Stimulated activated CD4-positive, alpha-beta T cell treated with anti-CD3 and anti-CD28 coated beads, Interleukin-12 subunit alpha, Interleukin-12 subunit beta, amount 100 ng/mL, for 4 hours (primary cell): ENCODE data around the gene WDR20.
"Not testable (repeated sequence)": the region's sequence is repeated elsewhere in the genome, so short reads cannot be mapped to it uniquely, and the experiment has no call there.

Experiments
- DNase-seq: peaks from one replicate; pipeline ENCODE4 v3.0.0-alpha.2; 2020

WDR20 gene, protein sequence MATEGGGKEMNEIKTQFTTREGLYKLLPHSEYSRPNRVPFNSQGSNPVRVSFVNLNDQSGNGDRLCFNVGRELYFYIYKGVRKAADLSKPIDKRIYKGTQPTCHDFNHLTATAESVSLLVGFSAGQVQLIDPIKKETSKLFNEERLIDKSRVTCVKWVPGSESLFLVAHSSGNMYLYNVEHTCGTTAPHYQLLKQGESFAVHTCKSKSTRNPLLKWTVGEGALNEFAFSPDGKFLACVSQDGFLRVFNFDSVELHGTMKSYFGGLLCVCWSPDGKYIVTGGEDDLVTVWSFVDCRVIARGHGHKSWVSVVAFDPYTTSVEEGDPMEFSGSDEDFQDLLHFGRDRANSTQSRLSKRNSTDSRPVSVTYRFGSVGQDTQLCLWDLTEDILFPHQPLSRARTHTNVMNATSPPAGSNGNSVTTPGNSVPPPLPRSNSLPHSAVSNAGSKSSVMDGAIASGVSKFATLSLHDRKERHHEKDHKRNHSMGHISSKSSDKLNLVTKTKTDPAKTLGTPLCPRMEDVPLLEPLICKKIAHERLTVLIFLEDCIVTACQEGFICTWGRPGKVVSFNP

GRCh38 chr14:102139286-102140026, at the start of gene WDR20:
WDR20 (plus strand) TSS chr14:102139897; CDS start chr14:102139924, 27 bp downstream.
- peak; percentile 99 for DNase-seq

- DNase-seq = no peak
Observed at GRCh38 chr14:102090713-102091112, 49.0 kb upstream of the WDR20 start.

- DNase-seq = no peak
Observed at GRCh38 chr14:102092806-102093205, 46.9 kb upstream of the WDR20 start.

GRCh38 chr14:102094101-102094500, 45.6 kb upstream of the WDR20 start:
- DNase-seq = no peak

GRCh38 chr14:102095231-102095870, 44.3 kb upstream of the WDR20 start:
- DNase-seq = no peak

GRCh38 chr14:102095871-102096568, 43.7 kb upstream of the WDR20 start:
- no peak for DNase-seq

DNA sequence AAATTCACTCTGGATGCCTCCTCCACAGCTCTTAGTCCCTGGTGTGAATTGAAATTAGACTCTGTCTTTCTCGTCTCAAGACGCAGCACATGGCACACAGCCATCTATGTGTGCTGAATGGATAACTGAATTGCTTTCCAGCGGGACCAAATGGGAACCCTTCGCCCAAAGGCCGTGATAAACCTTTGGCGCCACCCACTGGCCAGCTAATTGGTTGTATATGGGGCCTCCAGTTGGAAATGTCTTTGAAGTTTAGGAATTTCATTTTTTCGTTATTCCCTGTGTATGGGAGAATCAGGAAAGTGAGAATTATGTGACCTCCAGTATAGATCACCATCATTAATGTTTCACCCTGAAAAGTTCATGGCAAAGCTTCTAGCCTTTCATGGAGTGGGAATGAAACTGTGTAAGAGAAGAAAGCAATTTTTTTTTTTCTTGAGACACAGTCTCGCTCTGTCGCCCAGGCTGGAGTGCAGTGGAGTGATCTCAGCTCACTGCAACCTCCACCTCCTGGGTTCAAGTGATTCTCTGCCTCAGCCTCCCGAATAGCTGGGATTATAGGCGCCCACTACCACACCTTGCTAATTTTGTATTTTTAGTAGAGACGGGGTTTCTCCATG, 43.0 kb upstream of the WDR20 start:
- peak; percentile 72 for DNase-seq

GRCh38 chr14:102097441-102098135, 42.1 kb upstream of the WDR20 start:
- DNase-seq = no peak

- no peak for DNase-seq
Observed at GRCh38 chr14:102103062-102103695, 36.5 kb upstream of the WDR20 start.

- DNase-seq = no peak
Observed at GRCh38 chr14:102105369-102105768, 34.3 kb upstream of the WDR20 start.

DNA sequence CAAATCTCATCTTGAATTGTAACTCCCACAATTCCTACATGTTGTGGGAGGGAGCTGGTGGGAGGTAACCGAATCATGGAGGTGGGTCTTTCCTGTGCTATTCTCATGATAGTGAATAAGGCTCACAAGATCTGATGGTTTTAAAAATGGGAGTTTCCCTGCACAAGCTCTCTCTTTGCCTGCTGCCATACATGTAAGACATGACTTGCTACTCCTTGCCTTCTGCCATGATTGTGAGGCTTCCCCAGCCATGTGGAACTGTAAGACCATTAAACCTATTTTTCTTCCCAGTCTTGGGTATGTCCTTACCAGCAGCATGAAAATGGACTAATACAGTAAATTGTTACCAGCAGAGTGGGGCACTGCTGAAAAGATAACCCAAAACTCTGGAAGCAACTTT, 30.4 kb upstream of the WDR20 start:
- DNase-seq = not testable (repeated sequence)

DNA sequence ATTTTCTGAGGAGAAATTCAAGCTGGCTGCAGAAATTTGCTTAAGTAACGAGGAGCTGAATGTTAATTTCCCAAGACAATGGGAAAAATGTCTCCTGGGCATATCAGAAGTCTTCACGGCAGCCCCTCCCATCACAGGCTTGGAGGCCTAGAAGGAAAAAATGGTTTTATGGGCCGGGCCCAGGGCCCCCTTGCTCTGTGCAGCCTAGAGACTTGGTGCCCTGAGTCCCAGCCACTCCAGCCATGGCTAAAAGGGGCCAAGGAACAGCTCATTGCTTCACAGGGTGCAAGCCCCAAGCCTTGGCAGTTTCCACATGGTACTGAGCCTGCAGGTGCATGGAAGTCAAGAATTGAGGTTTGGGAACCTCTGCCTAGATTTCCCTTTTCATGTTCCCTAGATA, 28.6 kb upstream of the WDR20 start:
- no peak for DNase-seq

DNA sequence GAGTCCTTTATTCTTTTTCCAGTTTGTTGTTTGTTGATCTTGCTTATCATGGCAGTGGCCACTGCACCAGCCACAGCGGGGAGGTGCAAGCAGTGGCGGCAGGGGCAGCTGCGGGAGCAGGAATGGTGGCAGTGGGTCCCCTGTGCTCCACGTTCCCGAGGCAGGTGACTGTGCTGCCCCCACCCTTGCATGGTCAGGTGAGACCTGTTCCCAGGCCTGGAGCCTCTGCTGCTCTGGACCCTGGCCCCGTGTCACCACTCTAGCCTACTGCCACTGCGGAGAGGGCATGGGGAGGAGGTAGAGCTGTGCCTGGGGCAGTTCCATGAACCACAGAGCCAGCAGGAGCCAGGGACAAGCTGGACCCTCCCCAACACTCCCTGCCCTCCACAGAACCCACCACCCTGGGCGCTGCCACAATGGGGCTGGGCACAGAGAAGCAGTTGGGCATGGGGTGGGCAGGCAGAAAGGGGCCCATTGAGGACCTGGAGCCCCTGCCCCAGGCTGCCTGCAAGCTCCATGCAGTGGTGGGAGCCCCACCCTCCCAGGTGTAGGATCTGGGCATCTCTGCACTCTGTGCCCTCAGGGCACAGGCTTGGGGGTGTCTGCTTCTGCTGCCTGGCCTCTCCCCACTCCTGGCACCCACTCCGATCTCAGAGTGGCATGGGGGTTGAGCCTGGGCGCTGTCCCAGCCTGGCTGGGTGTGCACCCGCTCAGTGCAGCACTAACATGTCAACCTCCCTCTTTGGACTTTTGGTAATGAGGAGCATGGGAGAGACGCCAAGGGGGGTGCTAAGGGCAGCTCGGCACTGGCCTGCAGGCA, 23.1 kb upstream of the WDR20 start:
- no peak for DNase-seq

- DNase-seq = no peak
Observed at GRCh38 chr14:102117852-102118251, 21.8 kb upstream of the WDR20 start.

- no peak for DNase-seq
Observed at GRCh38 chr14:102120888-102121287, 18.8 kb upstream of the WDR20 start.

DNA sequence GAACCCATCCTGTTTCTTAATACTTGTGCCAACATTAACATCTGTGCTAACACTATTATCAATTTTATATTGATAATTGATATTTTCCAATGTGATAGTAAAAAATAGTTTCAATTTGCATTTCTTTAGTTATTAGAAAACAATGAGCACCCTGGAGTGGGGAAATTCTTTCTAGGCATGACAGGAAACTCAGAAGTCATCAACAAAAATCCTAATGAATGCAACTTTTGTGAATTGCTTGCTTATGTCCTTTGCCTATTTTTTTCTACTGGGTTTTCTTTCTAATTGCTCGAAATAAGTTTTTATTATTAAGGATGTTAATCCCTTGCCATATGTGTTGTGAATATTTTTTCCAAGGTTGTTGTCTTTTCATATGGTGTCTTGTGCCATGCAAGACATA, 18.1 kb upstream of the WDR20 start:
- DNase-seq = no peak

DNA sequence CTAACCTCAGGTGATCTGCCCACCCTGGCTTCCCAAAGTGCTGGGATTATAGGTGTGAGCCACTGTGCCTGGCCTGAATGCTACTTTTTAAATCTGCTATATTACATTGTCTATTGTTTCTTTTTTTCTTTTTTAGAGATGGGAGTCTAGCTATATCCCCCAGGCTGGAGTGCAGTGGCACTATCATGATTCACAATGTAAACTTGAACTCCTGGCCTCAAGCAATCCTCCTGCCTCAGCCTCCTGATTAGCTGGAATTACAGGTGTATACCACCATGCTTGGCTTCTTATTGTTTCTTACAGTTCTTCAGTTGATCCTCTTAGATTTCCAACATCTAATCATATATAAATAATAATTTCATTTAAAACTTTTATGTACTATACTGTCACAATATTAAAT, 15.3 kb upstream of the WDR20 start:
- DNase-seq = no peak

- DNase-seq = no peak
Observed at GRCh38 chr14:102125546-102125945, 14.2 kb upstream of the WDR20 start.

- no peak for DNase-seq
Observed at GRCh38 chr14:102126807-102127455, 12.8 kb upstream of the WDR20 start.

DNA sequence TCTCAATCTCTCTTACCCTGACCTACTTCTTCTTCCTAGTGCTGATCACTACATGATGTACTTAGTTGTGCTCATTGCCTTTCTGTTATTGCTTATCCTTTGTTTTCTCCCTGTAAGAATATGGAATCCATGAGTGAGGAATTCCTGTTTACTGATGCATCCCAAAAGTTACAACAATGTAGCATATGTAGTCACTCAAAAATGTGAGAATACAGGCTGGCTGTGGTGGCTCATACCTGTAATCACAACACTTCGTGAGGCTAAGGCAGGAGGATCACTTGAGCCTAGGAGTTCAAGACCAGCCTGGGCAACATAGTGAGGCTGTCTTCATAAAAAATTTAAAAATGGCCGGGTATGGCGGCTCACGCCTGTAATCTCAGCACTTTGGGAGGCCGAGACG, 8.0 kb upstream of the WDR20 start:
- DNase-seq = no peak
